GM19035 (cell line): ENCODE results near the gene METTL2B.
"Not testable (repeated sequence)": the region's sequence is repeated elsewhere in the genome, so short reads cannot be mapped to it uniquely, and the experiment has no call there.

Experiments
- ATAC-seq: cut with Tn5 transposase; IDR thresholded peaks from one replicate; pipeline ENCODE4 v1.9.1; 2021; ENCODE audit not compliant: unreplicated experiment

METTL2B gene

GRCh38 chr7:128523932-128524524, 47.5 kb downstream of the METTL2B start:
- ATAC-seq, result not testable (repeated sequence)

- not testable (repeated sequence) for ATAC-seq
Observed at GRCh38 chr7:128525584-128525983, 49.0 kb downstream of the METTL2B start.

- not testable (repeated sequence) for ATAC-seq
Observed at GRCh38 chr7:128526062-128526466, 49.5 kb downstream of the METTL2B start.

GRCh38 chr7:128529191-128529590, 52.6 kb downstream of the METTL2B start:
- not testable (repeated sequence) for ATAC-seq

GRCh38 chr7:128530121-128530854, 53.7 kb downstream of the METTL2B start:
- ATAC-seq, result peak; percentile 21

- no peak for ATAC-seq
Observed at GRCh38 chr7:128530855-128531104, 54.2 kb downstream of the METTL2B start.

- ATAC-seq, result peak; percentile 66
Observed at GRCh38 chr7:128531105-128531954, 54.8 kb downstream of the METTL2B start.

GRCh38 chr7:128531955-128532478, 55.5 kb downstream of the METTL2B start:
- peak; percentile 32 for ATAC-seq

- not testable (repeated sequence) for ATAC-seq
Observed at GRCh38 chr7:128532956-128533355, 56.4 kb downstream of the METTL2B start.

- not testable (repeated sequence) for ATAC-seq
Observed at GRCh38 chr7:128537410-128537809, 60.9 kb downstream of the METTL2B start.

- not testable (repeated sequence) for ATAC-seq
Observed at GRCh38 chr7:128542530-128542929, 66.0 kb downstream of the METTL2B start.

- not testable (repeated sequence) for ATAC-seq
Observed at GRCh38 chr7:128543300-128543699, 66.8 kb downstream of the METTL2B start.

- not testable (repeated sequence) for ATAC-seq
Observed at GRCh38 chr7:128546319-128546851, 69.8 kb downstream of the METTL2B start.

GRCh38 chr7:128550920-128551319, 74.4 kb downstream of the METTL2B start:
- no peak for ATAC-seq

- ATAC-seq, result not testable (repeated sequence)
Observed at GRCh38 chr7:128554394-128554793, 77.8 kb downstream of the METTL2B start.
